ENCODE measurements around the gene PEX26.
"Not testable (repeated sequence)": the region's sequence is repeated elsewhere in the genome, so short reads cannot be mapped to it uniquely, and the experiment has no call there.

The PEX26 gene

DNA sequence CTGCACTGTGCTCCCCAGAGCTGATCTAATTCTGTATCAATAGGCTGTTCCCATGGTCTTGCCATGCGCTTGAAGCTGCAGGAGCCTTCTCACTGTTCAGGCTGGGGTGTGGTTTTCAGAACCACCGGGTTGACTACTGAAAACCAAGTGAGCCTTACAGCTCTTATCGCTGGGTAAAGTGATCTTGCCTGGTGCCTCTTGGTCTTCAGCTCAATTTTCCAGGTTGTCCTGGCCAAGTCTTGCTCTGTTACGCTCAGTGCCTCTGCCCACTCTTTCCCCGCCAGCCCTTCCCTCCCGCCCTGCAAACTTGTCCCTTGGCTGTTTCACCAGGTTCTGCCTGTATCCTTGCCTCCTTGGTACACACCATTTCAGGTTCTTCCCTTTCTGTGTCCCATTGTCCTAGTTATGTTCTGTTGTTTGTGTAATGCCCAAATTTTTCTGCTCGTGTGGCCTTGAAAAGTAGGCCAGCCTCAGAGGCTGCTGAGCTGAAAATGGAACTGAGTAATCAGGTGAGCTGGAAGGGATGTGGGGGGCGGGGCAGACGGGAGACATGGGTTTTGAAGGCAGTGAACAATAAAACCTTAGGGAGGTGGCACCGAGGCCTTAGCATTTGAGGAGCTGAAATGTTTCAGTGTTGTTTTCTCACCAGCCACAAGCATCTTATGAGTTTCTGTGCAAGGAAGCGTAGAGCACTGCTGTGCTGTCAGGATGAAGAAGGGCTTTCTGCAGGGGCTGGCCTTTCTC lies 11.2 kb downstream of the PEX26 start:
- DNase-seq (ENCODE audit: low read depth): no peak
- no peak overlapping the region for H3K4me3 ChIP-seq (ENCODE audit: low read depth, low read length)

DNA sequence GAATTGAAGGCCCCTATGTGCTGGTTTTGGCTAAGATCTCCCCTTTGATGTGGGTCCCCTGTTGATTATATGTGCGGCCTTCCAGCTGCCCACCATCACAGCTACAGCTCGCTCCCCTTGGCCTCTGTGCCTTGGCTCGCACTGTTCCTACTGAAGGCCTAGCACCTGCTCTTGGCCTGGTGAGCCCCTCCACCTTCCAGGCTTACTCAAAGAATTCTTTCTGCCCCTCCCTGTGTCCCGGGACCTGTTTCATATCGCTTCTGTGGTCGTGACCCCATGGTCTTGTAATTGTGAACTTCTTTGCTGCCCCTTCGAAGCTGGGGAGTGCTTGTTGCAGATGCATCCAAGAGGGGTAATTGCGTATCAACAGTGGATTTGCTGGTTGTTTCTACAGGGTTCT lies 12.5 kb downstream of the PEX26 start:
- H3K4me3 ChIP-seq (ENCODE audit: low read depth, low read length): no peak overlapping the region
- no peak for DNase-seq (ENCODE audit: low read depth)

DNA sequence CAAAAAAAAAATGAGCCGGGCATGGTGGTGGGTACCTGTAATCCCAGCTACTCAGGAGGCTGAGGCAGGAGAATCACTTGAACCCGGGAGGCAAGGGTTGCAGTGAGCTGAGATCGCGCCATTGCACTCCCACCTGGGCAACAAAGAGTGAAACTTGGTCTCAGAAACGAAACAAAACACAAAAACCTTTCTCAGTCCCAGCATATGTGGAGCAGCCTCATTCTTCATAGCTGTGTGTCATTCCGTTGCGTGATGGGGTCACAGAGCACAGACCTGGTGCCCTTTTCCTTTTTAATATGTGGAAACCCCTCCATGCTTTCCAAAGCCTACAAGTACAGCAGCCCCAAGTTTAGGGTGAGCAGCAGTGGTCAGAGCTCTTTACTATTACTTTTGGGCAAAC lies 13.7 kb downstream of the PEX26 start:
- H3K4me3 ChIP-seq (ENCODE audit: low read depth, low read length): no peak overlapping the region
- no peak for DNase-seq (ENCODE audit: low read depth)

DNA sequence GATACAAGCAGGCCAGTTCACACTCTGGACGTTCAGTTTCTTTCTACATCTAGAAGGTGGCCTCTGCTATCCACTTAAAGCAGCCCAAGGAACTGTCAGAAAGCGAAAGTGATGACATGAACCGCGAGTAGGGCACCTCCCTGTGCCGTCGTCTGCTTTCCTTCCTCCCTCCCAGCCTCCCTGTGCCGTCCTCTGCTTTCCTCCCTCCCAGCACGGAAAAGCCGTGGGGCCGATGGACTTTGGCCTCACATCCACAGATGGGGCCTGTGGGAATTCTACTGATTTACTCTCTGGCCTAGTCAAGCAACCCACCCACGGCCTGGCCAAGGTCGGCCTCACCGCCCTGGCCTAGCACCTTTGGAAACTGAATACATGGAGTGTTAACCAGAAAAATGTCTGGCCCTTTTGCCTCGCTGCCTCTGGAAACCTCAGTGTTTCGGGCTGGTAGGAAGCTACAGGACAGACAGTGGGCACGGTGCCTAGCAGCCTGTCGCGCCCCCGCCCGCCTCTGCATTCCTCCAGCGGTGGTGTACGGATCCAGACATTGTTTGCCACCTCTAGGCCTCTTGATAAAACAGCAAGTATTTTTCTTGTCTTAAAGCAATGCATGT lies 14.2 kb downstream of the PEX26 start:
- no peak overlapping the region for H3K4me3 ChIP-seq (ENCODE audit: low read depth, low read length)
- no peak for DNase-seq (ENCODE audit: low read depth)

DNA sequence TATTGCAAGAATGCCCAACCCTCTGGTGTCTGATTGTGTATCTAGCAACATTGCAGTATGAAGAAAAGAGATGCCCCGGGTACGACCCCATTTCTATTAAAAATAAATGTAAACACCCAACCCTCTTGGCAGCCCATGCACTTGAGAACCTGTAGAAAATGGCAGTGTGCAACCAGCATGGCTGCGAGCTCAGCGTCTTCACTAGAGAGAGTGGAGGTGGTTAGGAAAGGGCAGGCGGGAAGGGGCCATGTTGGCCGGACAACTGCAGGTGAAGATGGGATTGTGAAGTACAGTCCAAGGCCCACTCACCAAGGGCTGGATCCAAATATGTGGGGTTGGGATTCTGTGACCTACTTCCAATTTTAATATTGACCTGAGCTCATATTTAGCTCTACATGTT lies 15.9 kb downstream of the PEX26 start:
- no peak overlapping the region for H3K4me3 ChIP-seq (ENCODE audit: low read depth, low read length)
- no peak for DNase-seq (ENCODE audit: low read depth)

DNA sequence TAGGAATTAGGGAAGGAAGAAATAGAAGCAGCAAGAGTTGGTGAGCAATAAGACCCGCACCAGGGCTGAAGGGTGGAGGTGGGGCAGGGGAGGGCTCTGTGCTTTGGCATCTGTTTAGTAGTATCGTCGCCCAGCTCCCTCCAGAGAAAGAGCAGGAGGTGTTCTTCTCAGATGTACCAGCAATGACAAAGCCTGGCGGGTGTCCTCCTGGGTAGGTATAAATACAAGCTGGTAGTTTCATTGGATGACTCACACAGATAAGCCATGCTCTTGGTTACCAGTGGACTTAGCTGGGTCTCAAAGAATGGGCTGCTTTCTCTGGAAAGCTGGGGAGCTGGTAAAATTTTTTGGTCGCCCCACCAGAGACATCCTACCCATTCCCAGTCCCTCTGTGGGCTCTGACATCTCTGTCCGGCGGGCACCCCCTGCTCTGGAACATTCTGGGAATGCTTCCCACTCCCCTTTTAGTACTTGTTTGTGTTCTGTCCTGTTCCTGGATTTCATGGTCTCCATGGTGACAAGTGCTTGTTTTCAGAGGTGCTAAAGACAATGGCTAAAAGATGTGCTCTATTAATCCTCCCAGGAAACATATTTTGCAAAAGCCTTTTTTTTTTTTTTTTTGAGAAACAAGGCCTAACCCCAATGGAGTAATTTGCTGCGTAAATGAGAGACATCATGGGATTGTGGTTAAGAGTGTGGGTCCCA lies 17.5 kb downstream of the PEX26 start:
- no peak for DNase-seq (ENCODE audit: low read depth)
- H3K4me3 ChIP-seq (ENCODE audit: low read depth, low read length): no peak overlapping the region

DNA sequence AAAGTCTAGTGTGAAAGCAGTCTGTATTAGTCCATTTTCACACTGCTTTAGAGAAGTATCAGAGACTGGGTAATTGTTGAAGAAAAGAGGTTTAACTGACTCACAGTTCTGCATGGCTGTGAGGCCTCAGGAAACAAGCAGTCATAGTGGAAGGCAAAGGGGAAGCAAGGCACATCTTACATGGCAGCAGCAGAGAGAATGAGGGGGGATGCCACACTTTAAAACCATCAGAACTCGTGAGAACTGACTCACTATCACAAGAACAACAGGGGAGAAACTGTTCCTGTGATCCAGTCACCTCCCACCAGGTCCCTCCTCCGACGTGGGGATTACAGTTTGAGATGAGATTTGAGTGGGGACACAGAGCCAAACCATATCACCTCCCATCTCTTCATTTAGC lies 19.0 kb downstream of the PEX26 start:
- no peak for DNase-seq (ENCODE audit: low read depth)
- H3K4me3 ChIP-seq (ENCODE audit: low read depth, low read length): no peak overlapping the region

DNA sequence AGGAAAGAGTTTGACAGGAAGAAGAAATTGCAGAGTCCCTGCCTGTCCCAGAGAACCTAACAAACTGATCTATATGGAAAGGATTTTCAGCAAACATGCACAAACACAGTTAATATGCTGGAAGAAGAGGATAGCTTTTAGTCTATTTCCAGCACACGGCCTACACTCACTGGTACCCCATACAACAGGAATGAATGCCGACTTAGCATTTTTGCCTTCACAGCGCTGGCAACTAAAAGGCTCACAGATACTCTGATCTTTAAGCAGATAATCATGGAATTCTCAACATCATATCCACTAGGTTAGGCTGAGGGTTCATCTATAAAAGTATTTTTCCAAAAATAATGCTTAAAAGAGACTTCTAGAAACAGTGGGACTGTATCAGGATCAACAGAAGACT lies 23.0 kb downstream of the PEX26 start:
- no peak for DNase-seq (ENCODE audit: low read depth)
- H3K4me3 ChIP-seq (ENCODE audit: low read depth, low read length): no peak overlapping the region

DNA sequence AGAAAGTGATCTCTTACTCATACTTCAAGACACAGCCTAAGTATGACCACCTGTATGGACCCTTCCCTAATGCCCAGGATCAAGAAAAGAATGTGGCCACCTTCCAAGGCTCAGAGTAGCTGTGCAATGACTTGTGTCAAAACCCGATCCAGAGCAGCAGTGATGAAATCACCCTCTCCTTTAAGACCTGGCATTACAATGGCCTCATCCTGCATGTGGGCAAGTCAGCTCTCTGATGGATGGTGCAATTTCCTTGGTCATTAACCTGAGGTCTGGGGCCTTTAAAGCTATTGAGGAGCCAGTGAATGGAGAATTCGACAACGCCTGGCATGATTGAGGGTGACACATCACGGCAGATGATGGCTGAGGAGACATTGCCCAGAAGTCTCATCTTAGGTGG lies 23.7 kb downstream of the PEX26 start:
- H3K4me3 ChIP-seq (ENCODE audit: low read depth, low read length): no peak overlapping the region
- no peak for DNase-seq (ENCODE audit: low read depth)

DNA sequence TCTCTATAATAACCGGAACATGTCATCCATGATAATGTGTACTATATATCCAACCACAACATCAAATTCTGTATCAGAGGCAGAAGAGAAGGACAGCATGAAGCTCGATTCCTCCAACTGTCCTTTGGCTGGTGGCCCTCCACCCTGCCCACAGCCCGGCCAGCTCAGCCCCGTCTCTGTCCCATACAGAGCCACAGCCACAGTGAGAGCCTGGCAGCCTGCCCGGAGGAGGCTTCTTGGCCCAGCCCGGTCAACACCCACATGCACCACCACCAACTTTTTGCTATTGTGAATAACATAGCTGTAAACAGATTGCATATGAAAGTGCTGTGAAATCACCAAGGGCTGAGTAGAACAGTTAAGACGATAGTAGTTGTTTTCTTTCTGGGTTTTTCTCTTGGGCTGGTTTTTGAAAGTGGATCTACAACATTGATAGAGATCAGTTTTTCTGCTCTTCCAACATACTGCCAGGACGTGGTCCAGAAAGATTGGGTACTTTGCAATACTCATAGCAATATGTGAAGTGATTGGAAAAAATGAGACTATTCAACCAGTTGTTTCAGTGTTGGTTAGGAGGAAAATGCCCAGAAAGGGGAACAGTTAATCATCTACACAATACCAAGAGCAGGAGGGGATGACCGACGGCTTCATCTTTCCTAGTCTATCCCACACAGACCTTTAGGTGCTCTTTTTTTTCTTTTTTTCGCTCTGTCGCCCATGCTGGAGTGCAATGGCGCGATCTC lies 25.9 kb downstream of the PEX26 start:
- DNase-seq (ENCODE audit: low read depth): no peak
- H3K4me3 ChIP-seq (ENCODE audit: low read depth, low read length): no peak overlapping the region

DNA sequence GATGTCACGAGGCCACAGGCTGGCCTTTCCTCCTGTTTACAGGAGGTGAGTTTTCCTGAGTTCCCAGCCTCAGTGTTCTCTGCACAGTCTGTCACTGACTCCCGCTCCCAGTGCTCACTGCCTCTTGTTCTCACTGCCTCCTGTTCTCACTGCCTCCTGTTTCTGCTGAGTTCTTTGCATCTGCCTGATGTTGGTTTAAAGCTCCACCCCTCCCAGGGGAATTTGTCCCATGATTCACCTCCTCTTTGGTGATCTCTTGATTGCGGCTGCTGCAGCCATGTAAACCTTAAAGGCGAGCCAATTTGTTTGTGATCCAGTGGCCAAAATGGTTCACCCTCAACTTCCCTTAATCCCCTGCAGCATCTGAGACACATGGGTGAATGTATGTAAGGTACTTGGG lies 26.8 kb downstream of the PEX26 start:
- peak; percentile 21 for DNase-seq (ENCODE audit: low read depth)
- H3K4me3 ChIP-seq (ENCODE audit: low read depth, low read length): no peak overlapping the region

DNA sequence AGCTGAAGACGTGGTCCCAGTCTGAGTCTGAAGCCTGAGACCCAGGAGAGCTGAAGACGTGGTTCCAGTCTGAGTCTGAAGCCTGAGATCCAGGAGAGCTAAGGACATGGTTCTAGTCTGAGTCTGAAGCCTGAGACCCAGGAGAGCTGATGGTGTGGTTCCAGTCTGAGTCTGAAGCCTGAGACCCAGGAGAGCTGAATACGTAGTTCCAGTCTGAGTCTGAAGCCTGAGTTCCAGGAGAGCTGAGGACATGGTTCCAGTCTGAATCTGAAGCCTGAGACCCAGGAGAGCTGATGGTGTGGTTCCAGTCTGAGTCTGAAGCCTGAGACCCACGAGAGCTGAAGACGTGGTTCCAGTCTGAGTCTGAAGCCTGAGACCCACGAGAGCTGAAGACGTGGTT lies 28.2 kb downstream of the PEX26 start:
- H3K4me3 ChIP-seq (ENCODE audit: low read depth, low read length); DNase-seq (ENCODE audit: low read depth): not testable (repeated sequence)

DNA sequence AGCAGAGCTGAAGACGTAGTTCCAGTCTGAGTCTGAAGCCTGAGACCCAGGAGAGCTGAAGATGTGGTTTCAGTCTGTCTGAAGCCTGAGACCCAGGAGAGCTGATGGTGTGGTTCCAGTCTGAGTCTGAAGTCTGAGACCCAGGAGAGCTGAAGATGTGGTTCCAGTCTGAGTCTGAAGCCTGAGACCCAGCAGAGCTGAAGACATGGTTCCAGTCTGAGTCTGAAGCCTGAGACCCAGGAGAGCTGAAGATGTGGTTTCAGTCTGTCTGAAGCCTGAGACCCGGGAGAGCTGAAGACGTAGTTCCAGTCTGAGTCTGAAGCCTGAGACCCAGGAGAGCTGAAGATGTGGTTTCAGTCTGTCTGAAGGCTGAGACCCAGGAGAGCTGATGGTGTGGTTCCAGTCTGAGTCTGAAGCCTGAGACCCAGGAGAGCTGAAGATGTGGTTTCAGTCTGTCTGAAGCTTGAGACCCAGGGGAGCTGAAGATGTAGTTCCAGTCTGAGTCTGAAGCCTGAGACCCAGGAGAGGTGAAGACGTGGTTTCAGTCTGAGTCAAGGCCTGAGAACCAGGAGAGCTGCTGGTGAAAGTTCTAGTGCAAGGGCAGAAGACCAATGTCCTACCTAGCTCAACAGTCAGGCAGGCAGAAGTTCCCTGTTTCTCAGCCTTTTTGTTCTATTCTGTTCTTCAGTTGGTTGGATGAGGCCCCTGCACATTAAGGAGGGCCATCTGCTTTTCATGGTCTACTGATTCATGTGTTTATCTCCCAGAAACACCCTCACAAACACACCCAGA lies 29.0 kb downstream of the PEX26 start:
- DNase-seq (ENCODE audit: low read depth); H3K4me3 ChIP-seq (ENCODE audit: low read depth, low read length): not testable (repeated sequence)

DNA sequence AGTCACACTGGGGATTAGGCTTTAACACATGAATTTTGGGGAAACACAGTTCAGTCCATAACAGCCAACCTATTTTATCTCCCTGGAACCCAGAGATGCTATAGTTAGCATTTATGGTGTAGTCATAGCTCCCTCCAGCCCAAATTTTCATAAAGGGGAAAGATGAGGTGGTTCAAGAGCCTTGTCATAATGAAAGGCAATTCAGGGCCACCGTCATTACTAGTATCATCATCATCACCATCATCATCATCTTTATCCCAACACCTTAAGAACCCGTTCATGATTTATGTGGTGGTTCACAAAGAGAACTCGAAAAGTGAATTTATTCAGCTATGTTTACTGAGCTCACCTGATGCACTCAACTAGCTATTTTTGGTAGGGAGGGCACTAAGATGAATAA lies 30.4 kb downstream of the PEX26 start:
- no peak overlapping the region for H3K4me3 ChIP-seq (ENCODE audit: low read depth, low read length)
- DNase-seq (ENCODE audit: low read depth): no peak

DNA sequence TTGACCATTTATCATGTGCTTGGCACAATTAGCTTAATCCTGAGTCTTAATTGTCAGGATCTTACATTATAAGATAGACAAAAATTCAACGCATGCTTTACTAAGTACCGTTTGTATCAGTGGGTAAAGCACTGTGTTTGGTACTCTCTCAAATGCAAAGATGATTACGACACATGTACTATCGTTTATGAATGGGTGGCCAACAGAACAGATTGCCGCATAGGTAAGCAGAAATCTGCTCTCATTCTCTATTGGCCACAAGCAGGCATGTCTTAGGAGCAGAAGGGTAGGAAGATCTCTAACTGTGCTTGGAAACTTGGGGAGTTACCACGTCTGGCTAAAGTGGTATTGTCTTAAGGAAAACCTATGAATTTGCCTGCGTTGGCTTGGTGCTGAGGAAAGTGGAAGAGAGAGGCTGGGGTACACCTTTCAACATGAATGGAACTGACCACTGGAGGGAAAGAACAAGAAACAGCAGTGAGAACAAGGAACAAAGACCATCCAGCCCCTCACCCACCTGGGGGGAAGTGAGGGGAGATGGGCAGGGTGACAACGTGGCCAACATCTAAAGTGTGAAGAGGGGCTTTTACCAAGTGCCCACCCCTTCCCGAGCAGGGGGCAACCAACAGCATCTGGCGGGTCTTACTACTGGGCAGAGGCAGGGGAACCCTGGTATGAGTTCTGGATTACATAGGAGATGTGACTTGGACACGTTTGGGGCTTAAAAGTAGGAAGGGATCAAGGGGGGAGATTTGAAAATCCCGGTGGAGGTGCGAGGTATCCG lies 31.8 kb downstream of the PEX26 start:
- H3K4me3 ChIP-seq (ENCODE audit: low read depth, low read length): no peak overlapping the region
- DNase-seq (ENCODE audit: low read depth): no peak

DNA sequence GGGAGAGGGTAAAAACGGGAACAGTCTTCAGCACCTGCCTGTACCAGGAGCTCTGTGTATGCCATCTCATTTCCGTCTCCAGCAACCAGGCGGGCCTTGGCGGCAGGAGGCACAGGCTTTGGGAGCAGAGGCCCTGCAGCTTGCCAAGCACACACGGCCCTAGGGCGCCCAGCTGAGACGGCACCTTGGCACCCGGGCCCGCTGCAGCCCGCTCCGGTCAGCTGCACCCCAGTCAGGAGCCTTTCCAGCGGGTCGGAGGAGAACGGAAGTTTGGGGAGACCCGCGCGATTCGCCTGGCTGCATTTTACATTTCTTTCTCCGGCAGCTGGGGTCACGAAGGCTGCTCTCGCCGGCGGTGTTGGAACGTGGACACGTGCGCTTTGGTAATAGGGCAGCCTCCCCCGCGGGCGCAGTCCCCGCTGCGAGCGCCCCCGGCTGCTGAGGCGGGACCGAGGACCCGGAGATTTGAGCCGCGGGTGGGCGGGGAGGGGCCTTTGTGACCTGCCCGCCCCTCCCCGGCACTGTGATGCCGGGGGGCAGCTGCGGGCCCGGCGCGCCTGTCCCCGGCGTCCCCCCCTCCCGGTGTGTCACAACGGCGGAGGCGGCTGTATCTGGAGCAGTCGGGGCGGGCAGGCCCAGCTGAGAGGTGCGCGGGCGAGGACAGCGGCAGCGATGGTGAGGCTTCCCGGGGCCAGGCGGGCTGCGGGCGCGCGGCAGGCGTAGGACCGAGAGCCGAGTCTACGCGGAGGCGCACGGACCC lies 32.6 kb downstream of the PEX26 start, which contains the start of gene TUBA8:
Gene TUBA8 (plus strand): TSS at position 616 of the 760 bp plus-strand sequence. CDS start 57 bp downstream, at position 673.
- peak within 1 kb of the TSS; percentile 43 for H3K4me3 ChIP-seq (ENCODE audit: low read depth, low read length)
- no peak for DNase-seq (ENCODE audit: low read depth)

DNA sequence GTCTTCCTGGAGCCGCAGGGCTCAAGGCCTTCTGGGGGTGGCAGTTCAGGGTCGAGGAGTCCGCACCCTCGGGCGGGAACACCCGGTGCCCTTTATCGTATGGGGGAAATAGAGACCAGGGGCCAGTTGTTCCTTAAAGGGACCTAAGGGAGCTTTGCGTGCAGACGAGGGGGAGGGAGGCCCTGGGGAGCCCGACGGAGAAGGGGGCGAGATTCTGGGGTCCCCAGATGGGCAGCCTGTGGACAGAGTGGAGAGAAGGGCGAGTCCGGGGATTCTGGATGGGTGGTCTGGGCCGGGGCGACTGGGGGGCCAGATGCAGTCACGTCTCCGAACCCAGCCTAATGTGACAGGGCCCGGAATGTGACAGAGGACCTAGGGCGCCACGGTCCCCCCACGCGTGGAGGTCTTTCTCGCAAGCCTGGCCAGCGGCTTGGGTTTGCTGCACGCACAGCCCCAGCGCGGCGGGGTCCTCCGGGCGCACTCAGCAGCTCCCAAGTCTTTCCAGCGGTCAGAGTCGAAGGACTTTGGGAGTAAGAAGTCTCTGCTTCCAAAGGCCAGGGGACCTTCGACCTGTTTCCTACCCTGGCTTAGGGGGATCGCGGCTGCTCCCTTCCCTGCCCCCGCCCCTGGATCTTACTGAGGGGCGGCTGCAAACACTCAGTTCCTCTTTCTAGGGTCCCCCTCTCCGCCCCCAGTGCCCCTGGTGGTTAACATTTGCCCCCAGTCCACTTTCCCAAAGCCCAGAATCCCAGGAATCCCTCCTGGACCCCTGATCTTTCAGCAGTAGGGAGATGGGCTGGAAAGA lies 33.4 kb downstream of the PEX26 start:
- DNase-seq (ENCODE audit: low read depth): no peak
- H3K4me3 ChIP-seq (ENCODE audit: low read depth, low read length): peak overlapping the region; percentile 43

Measured in skeletal muscle cell (primary cell).